CMK (cell line): ENCODE measurements around the gene MPG.
A peak's percentile ranks its signal among the peaks of the same experiment; 100 is the strongest.

Experiments
- DNase-seq: peaks from one replicate; pipeline ENCODE4 v3.0.0-alpha.2; 2010; ENCODE audit warnings: low read depth

MPG gene

DNA sequence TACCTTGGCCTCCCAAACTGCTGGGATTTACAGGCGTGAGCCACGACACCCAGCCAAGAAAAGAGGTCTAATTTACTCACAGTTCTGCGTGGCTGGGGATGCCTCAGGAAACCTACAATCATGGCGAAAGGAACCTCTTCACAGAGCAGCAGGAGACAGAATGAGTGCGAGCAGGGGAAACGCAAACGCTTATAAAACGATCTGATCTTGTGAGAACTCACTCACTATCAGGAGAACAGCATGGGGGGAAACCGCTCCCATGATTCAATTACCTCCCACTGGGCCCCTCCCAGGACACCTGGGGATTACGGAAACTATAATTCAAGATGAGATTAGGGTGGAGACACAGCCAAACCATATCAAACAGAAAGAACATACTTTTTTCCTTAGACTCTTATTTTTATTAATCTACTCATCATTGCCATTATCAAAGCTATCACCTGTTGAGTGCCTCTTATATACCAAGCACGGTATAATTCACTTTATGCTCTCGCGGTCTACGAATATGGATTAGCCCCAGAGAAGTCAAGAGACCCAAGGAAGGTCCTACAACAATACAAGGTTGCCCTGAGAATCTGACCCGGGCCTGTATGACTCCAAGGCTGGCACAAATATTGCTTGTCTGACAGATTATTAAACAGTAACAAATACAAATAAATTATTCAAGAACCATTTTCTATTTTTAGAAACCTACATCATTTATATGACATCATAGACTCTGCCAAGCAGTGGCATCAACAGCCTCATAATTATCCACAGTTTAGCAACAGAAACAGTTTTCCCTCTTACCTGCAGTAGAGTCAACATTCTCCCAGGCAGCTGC lies 27.0 kb upstream of the MPG start:
- DNase-seq = no peak

- peak; percentile 91 for DNase-seq
These were observed 24.4 kb upstream of the MPG start, which contains the start of the genes POLR3K and SNRNP25 for GRCh38 chr16:53346-54236. Gene POLR3K, minus strand, starts transcription at chr16:53608. Its CDS starts 22 bp downstream, at chr16:53586. Gene SNRNP25, plus strand, starts transcription at chr16:53828. Its CDS starts 189 bp downstream, at chr16:54017.

DNA sequence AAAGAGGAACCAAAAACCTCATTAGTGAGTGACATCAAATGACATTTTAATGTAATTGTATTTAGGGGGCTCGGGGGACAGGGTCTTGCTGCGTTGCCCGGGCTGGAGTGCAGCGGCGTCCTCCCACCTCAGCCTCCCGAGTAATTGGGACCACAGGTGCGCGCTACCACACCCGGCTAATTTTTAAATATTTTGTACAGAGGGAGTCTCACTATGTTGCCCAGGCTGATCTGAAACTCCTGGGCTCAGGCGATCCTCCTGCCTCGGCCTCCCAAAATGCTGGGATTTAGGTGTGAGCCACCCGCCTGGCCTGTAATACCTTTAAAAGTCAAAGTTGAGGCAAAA lies 23.8 kb upstream of the MPG start:
- DNase-seq = no peak

- no peak for DNase-seq
These were observed 22.4 kb upstream of the MPG start for GRCh38 chr16:55571-56136.

- DNase-seq = no peak
These were observed 21.6 kb upstream of the MPG start for GRCh38 chr16:56231-56927.

DNA sequence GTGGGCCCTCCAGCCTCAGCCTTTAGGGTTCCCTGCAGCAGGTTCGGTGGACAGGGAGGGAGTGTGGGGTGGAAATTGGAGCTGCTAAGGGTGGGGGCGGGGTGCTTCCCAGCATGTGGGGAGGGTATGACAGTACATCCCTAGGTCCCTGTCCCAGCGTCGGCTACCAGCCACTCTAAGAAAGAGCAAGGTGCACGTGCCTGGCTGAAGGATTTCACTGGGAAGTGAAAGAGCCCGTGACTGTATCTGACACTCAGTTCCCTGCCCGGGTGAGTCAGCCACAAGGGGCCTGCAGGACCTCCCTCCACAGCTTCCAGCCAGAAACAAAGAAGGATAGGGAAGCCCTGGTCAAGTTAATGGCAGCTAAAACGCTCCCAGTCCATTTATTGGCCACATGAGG lies 20.3 kb upstream of the MPG start:
- DNase-seq = no peak

GRCh38 chr16:58491-59439 lies 19.3 kb upstream of the MPG start:
- no peak for DNase-seq

DNA sequence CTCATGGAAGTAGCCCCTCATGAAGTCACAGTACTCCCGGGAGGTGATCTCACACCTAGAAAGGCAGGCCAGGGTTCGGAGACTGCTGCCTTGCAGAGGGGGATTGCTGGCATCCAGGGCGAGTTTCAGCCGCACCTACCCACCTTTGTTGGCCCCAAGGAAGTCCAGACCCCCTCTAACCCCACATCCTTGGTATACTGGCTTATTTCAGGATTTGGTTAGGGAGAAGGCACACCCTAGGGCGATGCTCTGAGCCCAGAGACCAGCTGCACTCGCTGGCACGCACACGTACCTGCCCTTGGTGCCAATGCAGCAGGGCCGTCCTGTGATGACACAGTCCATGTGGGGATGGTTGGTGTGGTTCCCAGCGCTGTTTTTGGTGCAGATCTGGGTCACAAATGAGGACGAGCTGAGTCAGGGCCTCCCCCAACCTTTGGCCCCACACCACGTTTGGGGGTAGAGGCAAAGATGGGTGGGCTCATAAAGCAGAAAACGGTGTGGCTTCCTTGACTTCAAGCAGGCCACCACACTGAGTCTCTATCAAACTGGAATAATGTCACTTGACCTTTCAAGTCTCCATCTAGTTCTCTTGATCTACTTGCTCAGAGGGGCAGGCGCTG lies 18.5 kb upstream of the MPG start:
- DNase-seq = no peak

- no peak for DNase-seq
These were observed 17.9 kb upstream of the MPG start for GRCh38 chr16:60166-60565.

DNA sequence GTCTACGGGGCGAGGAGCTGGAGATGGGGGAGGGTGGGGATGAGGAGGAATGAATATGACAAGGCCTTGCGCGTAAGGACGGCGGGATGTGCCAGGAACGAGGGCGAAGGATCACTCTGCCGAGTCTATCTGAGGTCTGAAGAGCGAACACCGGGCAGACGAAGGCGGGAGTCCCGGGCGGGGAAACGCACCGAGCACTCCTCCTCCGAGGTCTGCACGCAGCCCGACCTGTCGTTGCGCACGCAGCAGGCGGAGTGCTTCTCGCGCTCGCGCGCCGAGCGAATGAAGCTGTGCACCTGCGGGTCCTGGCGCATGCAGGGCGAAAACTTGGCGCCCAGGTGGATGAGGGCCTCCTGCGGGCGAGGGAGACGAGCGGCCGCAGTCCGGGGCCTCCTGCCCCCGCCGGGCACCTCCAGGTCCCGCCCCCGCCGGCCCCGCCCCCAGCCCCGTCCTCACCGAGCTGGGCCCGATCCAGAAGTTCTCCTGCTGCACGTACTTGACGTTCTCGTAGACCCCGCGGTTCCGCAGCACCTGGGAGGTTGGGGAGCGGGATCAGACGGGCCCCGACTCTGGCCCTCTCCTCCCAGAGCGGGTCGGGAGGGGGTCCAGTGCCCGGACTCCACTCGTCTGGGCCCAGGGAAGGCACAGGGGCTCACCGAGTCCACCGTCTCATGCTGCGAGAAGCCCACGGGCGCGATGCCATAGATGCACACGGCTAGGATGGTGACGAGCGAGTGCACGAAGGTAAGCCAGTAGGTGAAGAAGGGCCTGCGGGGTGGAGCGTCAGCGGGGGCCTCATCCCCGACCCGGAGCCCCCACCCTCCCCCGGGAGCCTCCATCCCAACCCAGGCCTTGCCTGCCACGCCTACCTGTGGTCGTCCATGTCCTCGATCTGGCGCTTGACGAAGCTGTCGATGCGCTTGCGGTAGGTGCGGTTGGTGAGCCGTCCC lies 16.8 kb upstream of the MPG start:
- DNase-seq = no peak

DNA sequence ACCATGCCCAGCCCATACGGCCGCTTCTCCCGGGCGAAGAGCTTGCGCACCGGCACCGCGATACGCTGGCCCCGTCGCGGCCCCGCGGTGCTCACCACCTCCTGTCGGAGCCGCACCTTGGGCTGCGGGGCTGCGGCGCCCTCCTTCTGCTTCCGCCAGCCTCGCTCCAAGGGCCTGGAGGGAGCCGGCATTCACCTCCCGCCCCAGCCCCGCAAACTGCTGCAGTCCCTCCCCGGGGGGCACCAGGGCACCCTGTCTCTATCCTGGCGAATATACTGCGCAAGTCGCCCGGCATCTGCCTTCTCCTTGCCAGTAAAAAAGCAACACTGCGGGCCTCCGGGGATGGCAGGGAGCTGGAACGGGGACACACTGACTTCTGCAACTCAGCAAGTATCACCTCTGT lies 16.1 kb upstream of the MPG start:
- no peak for DNase-seq

DNA sequence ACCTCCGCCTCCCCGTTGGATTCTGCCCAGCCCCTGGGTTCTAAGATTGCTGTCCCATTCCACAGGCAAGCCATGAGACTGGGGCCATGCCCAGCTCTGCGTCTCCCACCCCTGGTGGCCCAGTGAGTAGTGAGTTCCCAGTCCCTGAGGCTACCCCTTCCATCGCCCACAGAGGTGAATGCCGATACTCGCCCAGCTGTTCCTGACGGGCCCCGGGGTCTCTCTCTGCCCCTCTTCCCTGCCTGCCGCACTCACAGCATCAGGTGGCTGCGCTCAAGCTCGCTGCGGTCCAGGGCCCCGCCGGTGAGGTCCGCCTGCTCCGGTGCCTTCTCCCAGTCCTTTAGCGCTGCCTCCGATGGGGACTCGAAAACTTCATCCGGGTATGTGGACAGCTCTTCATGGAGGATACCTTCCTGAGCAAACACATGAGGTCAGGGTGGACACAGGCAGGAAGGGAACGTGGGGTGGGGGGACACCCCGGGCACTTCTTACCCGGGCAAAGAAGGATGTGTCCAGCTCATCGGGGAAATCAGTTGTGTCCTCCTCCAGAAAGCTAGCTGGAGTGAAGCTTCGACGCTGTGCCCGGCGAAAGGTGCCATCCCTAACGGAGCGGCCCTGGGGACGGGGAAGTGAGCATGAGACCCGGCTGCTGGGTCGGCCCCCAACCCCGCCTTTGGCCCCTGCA lies 15.6 kb upstream of the MPG start:
- no peak for DNase-seq

- DNase-seq = no peak
These were observed 15.0 kb upstream of the MPG start for GRCh38 chr16:62968-63391.

- DNase-seq = no peak
These were observed 14.6 kb upstream of the MPG start for GRCh38 chr16:63466-63865.

- no peak for DNase-seq
These were observed 13.8 kb upstream of the MPG start for GRCh38 chr16:63998-64913.

DNA sequence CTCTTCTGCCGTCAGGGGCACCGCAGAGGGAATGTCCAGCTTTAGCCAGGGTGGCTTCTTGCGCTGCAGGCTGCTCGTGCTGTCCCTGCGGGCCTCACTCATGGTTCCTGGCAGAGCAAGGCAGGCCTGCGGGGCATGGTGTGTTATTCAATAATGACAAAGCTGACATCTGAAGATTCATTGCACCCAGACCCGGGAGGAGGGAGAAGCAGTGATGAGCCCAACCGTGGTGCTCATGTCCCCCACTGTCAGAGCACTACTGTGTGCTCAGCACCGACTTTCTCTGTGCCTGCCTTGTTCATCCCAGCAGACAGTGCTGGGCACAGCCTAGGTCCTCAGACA lies 13.1 kb upstream of the MPG start:
- DNase-seq = no peak

DNA sequence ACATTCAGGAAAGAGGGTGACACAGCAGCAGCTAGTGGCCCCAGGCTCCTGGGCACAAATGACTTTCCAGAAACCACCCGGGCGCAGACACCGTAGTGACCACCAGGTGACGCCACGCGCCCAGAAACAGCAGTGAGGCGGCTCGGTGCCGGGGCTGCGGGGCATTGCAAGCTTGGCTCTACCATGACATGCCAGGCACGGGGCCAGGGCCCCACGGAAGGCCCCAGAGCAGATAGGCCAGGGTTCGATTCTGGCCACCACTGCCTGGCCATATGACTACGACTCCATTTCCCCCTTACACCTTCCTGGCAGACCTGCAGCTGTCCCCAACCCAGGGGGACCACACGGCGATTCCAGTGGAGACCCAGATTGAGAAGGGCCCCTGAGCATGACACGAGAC lies 12.3 kb upstream of the MPG start:
- DNase-seq = no peak
